NT2/D1 (cell line): ENCODE measurements around the gene SPART.

Source experiments
- DNase-seq: peaks from one replicate; pipeline ENCODE4 v3.0.0-alpha.2; 2011; ENCODE audit warnings: low read depth, low spot score
- H3K27me3 ChIP-seq: 2 replicates; pipeline ENCODE4 v1.6.0; 2011; ENCODE audit warnings: mild to moderate bottlenecking; ENCODE audit not compliant: insufficient read length, insufficient read depth
- H3K36me3 ChIP-seq: 2 replicates; pipeline ENCODE4 v1.6.1; 2011; ENCODE audit warnings: mild to moderate bottlenecking, low read length, mixed read lengths; ENCODE audit not compliant: insufficient read depth, insufficient read length
- H3K4me1 ChIP-seq: 2 replicates; pipeline ENCODE4 v1.5.1; 2011; ENCODE audit not compliant: insufficient read depth, insufficient read length
- H3K4me3 ChIP-seq: 2 replicates; pipeline ENCODE4 v1.5.1; 2011; ENCODE audit warnings: low read depth; ENCODE audit not compliant: insufficient read length
- H3K9ac ChIP-seq: 2 replicates; pipeline ENCODE4 v1.6.0; 2011; ENCODE audit warnings: low read depth; ENCODE audit not compliant: insufficient read length
- H3K9me3 ChIP-seq: 2 replicates; pipeline ENCODE4 v1.5.1; 2011; ENCODE audit warnings: mild to moderate bottlenecking, low read length; ENCODE audit not compliant: insufficient read depth
- SUZ12 ChIP-seq: IDR thresholded peaks from 2 replicates; pipeline ENCODE4 v1.6.1; 2011; ENCODE audit not compliant: insufficient read length, insufficient read depth; ENCODE audit errors: extremely low read depth
- YY1 ChIP-seq: IDR thresholded peaks from 2 replicates; pipeline ENCODE4 v1.6.1; 2011; ENCODE audit not compliant: insufficient read length, insufficient read depth
- ZNF274 ChIP-seq: IDR thresholded peaks from 2 replicates; pipeline ENCODE4 v1.6.1; 2011; ENCODE audit warnings: mild to moderate bottlenecking, low read depth, low read length

The SPART gene

DNA sequence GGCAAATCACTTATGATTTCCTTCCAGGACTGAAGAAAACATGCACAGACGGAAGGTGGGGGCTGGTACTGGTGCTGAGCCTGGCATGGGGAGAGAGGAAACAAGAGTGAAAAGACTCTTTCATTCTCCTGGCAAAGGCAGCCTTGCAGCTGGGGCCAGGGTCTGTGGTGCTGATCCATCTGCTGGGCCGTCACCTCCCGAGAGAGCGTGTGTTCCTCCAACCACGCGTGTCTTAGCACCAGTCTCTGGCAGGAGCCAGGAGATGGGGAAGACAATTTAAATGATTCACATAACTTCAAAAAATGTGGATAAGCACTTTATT is 23.9 kb upstream of the SPART start:
- Histone ChIP-seq H3K27me3 (no peaks in the 10 kb centered on the region), H3K9me3 (no peaks in the 10 kb centered on the region), H3K9ac (no peak overlapping the region), H3K4me3 (no peak overlapping the region), H3K36me3 (no peaks in the 10 kb centered on the region), H3K4me1 (no peaks in the 10 kb centered on the region)
- no peak for TF ChIP-seq YY1
- no peak for TF ChIP-seq ZNF274
- TF ChIP-seq SUZ12, result no peak
- DNase-seq, result no peak

DNA sequence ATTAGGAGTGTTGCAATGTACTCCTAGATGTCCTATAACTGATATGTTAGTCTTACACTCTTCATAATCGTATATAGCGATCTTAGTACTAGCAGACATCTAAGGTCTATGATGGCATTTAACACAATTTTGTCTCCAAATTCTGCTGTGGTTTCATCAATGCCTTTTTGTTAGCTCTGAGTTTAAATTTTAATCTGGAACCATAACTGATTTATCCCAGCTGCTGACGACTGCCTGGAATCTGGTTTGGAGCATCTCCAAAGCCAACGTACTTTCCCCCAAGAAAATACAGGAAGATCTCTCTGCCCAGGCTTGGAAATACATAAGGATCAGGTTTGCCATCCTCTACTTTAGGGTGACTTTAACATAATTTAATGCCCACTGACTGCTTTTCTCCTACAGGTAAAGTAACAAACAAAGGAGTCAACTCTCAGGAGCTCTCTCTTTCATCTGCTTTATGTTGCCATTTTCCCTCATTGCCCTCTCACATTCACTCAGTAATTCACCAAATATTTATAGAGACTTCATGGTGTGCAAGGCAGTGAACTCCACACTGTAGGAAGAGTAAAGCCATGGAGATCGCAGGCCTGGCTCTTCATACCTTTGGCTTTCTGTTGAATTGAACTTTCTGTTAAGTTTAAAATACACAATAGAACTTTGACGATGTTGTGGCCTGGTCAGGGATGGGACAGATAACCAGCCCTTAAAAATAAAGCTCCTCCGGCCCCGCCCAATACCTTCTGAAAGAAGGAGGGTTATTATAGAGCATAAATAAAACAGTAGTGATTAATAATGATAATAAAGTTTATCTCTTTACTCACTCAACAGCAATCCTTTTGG is 23.3 kb upstream of the SPART start:
- no peak overlapping the region for H3K9ac ChIP-seq
- no peak for TF ChIP-seq YY1
- no peak for TF ChIP-seq SUZ12
- TF ChIP-seq ZNF274, result no peak
- no peaks in the 10 kb centered on the region for H3K36me3 ChIP-seq
- no peak for DNase-seq
- no peak overlapping the region for H3K4me3 ChIP-seq
- H3K27me3 ChIP-seq, result no peaks in the 10 kb centered on the region
- H3K9me3 ChIP-seq, result no peaks in the 10 kb centered on the region
- H3K4me1 ChIP-seq, result no peaks in the 10 kb centered on the region

DNA sequence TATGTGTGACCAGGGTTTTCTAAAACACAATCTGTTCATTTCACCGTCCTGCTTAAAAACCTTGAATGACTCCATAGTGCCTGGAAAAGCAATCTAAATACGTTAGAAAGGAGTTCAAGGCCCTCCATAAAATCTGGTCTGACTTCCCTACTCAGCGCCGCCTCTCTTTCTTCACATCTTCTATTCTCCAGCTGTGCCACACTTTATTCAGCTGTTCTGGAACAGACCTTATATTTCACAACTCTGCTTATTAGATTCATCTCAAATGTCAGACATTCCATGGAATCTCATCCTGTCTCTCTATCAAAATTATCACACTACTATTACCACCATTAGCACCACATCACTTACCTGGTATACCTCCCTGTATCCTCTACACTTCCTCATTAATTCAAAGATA is 19.8 kb upstream of the SPART start:
- TF ChIP-seq YY1, result no peak
- H3K27me3 ChIP-seq, result no peaks in the 10 kb centered on the region
- no peak overlapping the region for H3K4me3 ChIP-seq
- no peak for DNase-seq
- no peak overlapping the region for H3K9ac ChIP-seq
- H3K4me1 ChIP-seq, result no peaks in the 10 kb centered on the region
- H3K9me3 ChIP-seq, result no peaks in the 10 kb centered on the region
- no peaks in the 10 kb centered on the region for H3K36me3 ChIP-seq

DNA sequence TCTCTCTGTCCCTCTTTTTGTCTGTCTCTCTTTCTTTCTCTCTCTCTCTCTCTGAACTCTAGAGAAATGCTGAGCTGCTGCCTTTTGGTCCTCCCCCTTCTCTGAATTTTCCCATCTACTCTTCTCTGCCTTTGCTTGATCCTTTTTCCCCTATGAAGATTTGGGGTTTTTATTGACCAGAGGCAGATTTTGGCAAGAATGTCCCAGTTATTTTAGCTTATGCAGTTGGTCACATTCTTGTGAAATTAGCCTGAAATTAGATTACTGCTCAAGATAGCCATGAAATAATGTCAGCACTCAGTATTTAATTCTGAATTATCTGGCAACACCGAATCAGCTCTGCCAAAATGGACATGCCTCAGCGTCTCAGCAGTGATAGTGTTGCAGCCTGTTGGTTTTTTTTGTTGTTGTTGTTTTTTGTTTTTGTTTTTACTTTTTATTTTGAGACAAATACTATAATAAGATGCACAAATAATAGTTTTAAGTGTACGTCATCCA is 17.2 kb upstream of the SPART start:
- H3K36me3 ChIP-seq, result no peaks in the 10 kb centered on the region
- H3K9ac ChIP-seq, result no peak overlapping the region
- H3K4me3 ChIP-seq, result no peak overlapping the region

DNA sequence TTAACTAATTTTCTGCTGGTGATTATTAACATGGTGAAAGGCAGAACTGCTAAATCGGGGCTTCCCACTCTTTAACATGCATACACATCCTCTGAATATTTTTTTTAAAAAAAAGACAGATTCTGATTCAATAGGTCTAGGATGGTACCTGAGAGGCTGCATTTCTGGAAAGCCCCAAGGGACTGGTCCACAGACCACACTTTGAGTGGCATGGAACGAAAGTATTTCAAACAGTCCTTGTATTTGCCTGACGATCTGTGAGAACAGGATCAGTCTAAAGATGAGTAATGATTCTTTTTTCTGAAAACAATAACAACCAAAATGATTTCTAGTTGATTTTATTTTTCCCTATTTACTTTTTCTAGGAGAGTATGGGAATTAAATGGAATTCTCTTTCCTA is 16.7 kb upstream of the SPART start:
- Histone ChIP-seq H3K36me3 (no peaks in the 10 kb centered on the region), H3K4me3 (no peak overlapping the region), H3K9ac (no peak overlapping the region), H3K4me1 (no peaks in the 10 kb centered on the region), H3K27me3 (no peaks in the 10 kb centered on the region), H3K9me3 (no peaks in the 10 kb centered on the region)
- no peak for DNase-seq
- TF ChIP-seq SUZ12, result no peak

More for the DNA sequence above, 17.2 kb upstream of the SPART start:
- no peak for TF ChIP-seq YY1
- no peak for TF ChIP-seq SUZ12
- no peak for TF ChIP-seq ZNF274
- DNase-seq, result no peak
- Histone ChIP-seq H3K9me3 (no peaks in the 10 kb centered on the region), H3K27me3 (no peaks in the 10 kb centered on the region), H3K4me1 (no peaks in the 10 kb centered on the region)

DNA sequence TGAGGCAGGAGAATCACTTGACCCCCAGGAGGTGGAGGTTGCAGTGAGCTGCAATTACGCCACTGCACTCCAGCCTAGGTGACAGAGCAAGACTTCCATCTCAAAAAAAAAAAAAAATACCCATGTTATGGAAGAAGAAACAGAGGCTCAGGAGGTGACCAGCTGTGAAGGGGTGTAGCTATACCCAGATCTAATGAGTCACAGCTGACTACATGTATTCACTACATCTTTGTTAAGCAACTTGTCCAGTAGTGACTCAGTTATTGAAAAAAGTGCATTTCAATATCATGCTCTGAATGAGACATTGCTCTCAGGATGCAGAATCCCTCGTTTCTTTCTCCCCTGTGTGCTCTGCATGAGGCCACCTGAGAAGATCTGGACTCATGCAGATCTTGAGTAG is 16.1 kb upstream of the SPART start:
- Histone ChIP-seq H3K27me3 (no peaks in the 10 kb centered on the region), H3K4me3 (no peak overlapping the region), H3K4me1 (no peaks in the 10 kb centered on the region), H3K9ac (no peak overlapping the region), H3K9me3 (peaks cover 2% of the 10 kb centered on the region), H3K36me3 (no peaks in the 10 kb centered on the region)
- TF ChIP-seq YY1 (no peak), SUZ12 (no peak), ZNF274 (no peak)
- no peak for DNase-seq

DNA sequence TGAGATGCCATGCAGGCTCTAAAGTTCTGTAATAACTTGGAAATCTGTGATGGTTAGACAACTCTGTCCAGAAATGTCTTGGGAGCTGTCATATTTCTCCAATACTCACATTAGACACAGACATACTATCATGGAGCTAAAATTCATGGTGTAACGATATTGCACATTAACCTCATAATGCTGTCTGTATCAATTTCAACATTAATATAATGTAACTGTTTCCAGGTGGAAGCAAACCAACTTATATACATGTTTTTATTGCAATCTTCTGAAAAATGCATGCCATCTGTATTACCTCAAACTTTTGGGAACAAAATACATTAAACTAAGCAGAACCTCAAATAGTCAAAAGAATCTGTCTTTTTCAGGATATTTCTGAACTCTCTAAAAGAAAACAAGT is 14.7 kb upstream of the SPART start:
- no peak overlapping the region for H3K9ac ChIP-seq
- peaks cover 13% of the 10 kb centered on the region for H3K9me3 ChIP-seq
- no peak overlapping the region for H3K4me3 ChIP-seq
- no peaks in the 10 kb centered on the region for H3K36me3 ChIP-seq
- no peaks in the 10 kb centered on the region for H3K4me1 ChIP-seq
- DNase-seq, result no peak
- TF ChIP-seq ZNF274 (no peak), SUZ12 (no peak), YY1 (no peak)
- no peaks in the 10 kb centered on the region for H3K27me3 ChIP-seq
